Spleen (tissue), 11 donors: ENCODE measurements around the gene RAB30. TPM values are rescaled to one million over a fixed set of nuclear protein-coding genes. Genes with fewer than 3 reads are reported as not detected.

Source experiments
- DNase-seq: peaks from one replicate; pipeline ENCODE4 v3.0.0-alpha.2; 2020
- H3K27ac ChIP-seq, 8 donors: fragments of 200-600 bp; sonication (generic) in 7 of 8; 1 replicate in 4 of 8; 2 replicates in 4 of 8; pipeline versions ENCODE4 v1.5.0 to v1.8.0; 2016 to 2021; ENCODE audit warnings: inconsistent platforms in 4 of 8, mild to moderate bottlenecking in 4 of 8, moderate library complexity in 1 of 8
- H3K27me3 ChIP-seq, 7 donors: fragments of 200-600 bp; sonication (generic) in 6 of 7; replicated peaks in 1 of 7; 1 replicate in 4 of 7; 2 replicates in 3 of 7; pipeline versions ENCODE4 v1.5.0 to v1.8.0; 2016 to 2021; ENCODE audit warnings: inconsistent platforms in 3 of 7, mild to moderate bottlenecking in 1 of 7
- H3K36me3 ChIP-seq, 6 donors: fragments of 200-600 bp; sonication (generic) in 5 of 6; 1 replicate in 4 of 6; 2 replicates in 2 of 6; pipeline versions ENCODE4 v1.5.0 to v1.8.0; 2016 to 2021; ENCODE audit warnings: inconsistent platforms in 2 of 6
- H3K4me1 ChIP-seq, 6 donors: fragments of 200-600 bp; sonication (generic) in 5 of 6; 1 replicate in 3 of 6; 2 replicates in 3 of 6; pipeline versions ENCODE4 v1.5.0 to v1.8.0; 2016 to 2021; ENCODE audit warnings: inconsistent platforms in 3 of 6
- H3K4me3 ChIP-seq, 8 donors: fragments of 200-600 bp; sonication (generic) in 7 of 8; 1 replicate in 4 of 8; 2 replicates in 4 of 8; pipeline versions ENCODE4 v1.5.0 to v1.8.0; 2016 to 2021; ENCODE audit warnings: inconsistent platforms in 4 of 8, mild to moderate bottlenecking in 4 of 8, moderate library complexity in 2 of 8
- H3K9me3 ChIP-seq, 8 donors: fragments of 200-600 bp; sonication (generic) in 7 of 8; 1 replicate in 4 of 8; 2 replicates in 4 of 8; pipeline versions ENCODE4 v1.5.0 to v1.8.0; 2016 to 2021; ENCODE audit warnings: inconsistent platforms in 4 of 8
- CTCF ChIP-seq, 11 experiments: fragments of 200-600 bp in 7 of 11; fragments of 450-650 bp in 4 of 11; sonication (generic) in 4 of 11; IDR thresholded peaks in 8 of 11; conservative IDR thresholded peaks in 3 of 11; 1 replicate in 7 of 11; 2 replicates in 4 of 11; pipeline versions ENCODE4 v1.4.0 to v1.8.0; 2016 to 2021; ENCODE audit warnings: antibody characterized with exemption in 11 of 11, inconsistent platforms in 4 of 11, mild to moderate bottlenecking in 1 of 11
- POLR2A ChIP-seq, 3 donors: fragments of 450-650 bp; IDR thresholded peaks; one replicate each; pipeline ENCODE4 v1.5.1; 2017; ENCODE audit warnings: antibody characterized with exemption in 3 of 3, mild to moderate bottlenecking in 1 of 3
- POLR2AphosphoS5 ChIP-seq, 3 donors: sonication (generic); formaldehyde crosslinking; IDR thresholded peaks; one replicate each; pipeline ENCODE4 v1.5.1; 2017; ENCODE audit warnings: antibody characterized with exemption in 3 of 3
- WGBS, 5 donors: extraction: QIAGEN DNeasy Blood & Tissue Kit in 3 of 5; methylation state at CpG; one replicate each; pipeline versions ENCODE4 v1.1.5 to v1.1.7; 2013 to 2018; 5-methylcytosine and 5-hydroxymethylcytosine counted together
- intact Hi-C: fragments of 100-400 bp; cut with DNase I; formaldehyde crosslinking; loops from one replicate; pipeline ENCODE4 v1.15.0; 2023; ENCODE audit warnings: low total_unique reads
- polyA plus RNA-seq, 3 donors: library from polyadenylated mRNA; stranded (reverse); fragments of 200-250 nt; gene quantifications; one replicate each; pipeline ENCODE4 v1.2.1, GENCODE V29; 2013
- total RNA-seq, 7 donors: library from RNA; depleted of rRNA in 3 of 7; stranded (reverse); fragments of >200 nt in 3 of 7; fragmentation: NEBNext Ultra II Directional in 4 of 7; extraction: Animal tissue kit (Norgen Biotek cat#: 25700) in 4 of 7; gene quantifications; one replicate each; pipeline versions ENCODE4 v1.1.0 to v1.2.1, GENCODE V29; 2016 to 2021
- donor health status: healthy with polysubstance abuse.
- donor health status: DM: no; HTN: no; CAD: no; lungs with moderate emphysema.
- donor health status: DM: no; HTN: no; CAD: no.
- donor health status: Bipolar disorder and iron deficiency.
- donor health status: healthy.
- donor health status: DM: no; HTN: no; CAD: no.
- donor health status: DM: yes; HTN: yes; CAD: no.

Gene RAB30
- total and polyA plus RNA-seq, 10 donors: 3.8 to 42.8 (median 29.8) TPM

- no peak for DNase-seq
- intact Hi-C loops: loop anchor here (5.0 to 10.0 kb wide), 2 partner anchors 87 to 165 kb away; partner anchors contain the start of genes DDIAS, PCF11 and PRCP
- peak overlapping the region; percentile 53 to 93 (median 92) for H3K27ac ChIP-seq
- H3K4me3 ChIP-seq: peak overlapping the region; percentile 57 to 75 (median 70)
- no peak for TF ChIP-seq CTCF (IDR thresholded peaks at IDR 0.05 in 8 of 11, conservative IDR thresholded peaks at IDR 0.05 in 3 of 11)
- TF ChIP-seq POLR2AphosphoS5 (IDR thresholded peaks at IDR 0.05): no peak
- no peak for TF ChIP-seq POLR2A (IDR thresholded peaks at IDR 0.05)
- H3K36me3 ChIP-seq: peaks cover 0 to 19% (median 0%) of the 10 kb centered on the region in 6 donors
- H3K4me1 ChIP-seq: peaks cover 25 to 93% (median 66%) of the 10 kb centered on the region in 6 donors
- H3K9me3 ChIP-seq: no peaks in the 10 kb centered on the region
- H3K27me3 ChIP-seq: peaks cover 0 to 27% (median 0%) of the 10 kb centered on the region in 7 donors
- WGBS, 5 donors: 46 to 67% (median 61%) methylated on average over 3 of the region's 3 CpGs
Measured at GRCh38 chr11:83070044-83070701, 1.5 kb downstream of the RAB30 start.

GRCh38 chr11:83069441-83070043 is 2.2 kb downstream of the RAB30 start:
- Histone ChIP-seq H3K9me3 (no peaks in the 10 kb centered on the region), H3K4me1 (peaks cover 25 to 93% (median 66%) of the 10 kb centered on the region in 6 donors), H3K27me3 (peaks cover 0 to 27% (median 0%) of the 10 kb centered on the region in 7 donors), H3K27ac (peak overlapping the region in 6 of 8 donors; percentile 23 to 93 (median 93)), H3K36me3 (peaks cover 0 to 13% (median 0%) of the 10 kb centered on the region in 6 donors), H3K4me3 (peak overlapping the region in 5 of 8 donors; percentile 57 to 73 (median 70))
- intact Hi-C loops: loop anchor here (5.0 to 10.0 kb wide), 2 partner anchors 88 to 165 kb away; partner anchors contain the start of genes DDIAS, PCF11 and PRCP
- TF ChIP-seq POLR2AphosphoS5 (IDR thresholded peaks at IDR 0.05) (no peak), POLR2A (IDR thresholded peaks at IDR 0.05) (no peak), CTCF (IDR thresholded peaks at IDR 0.05 in 8 of 11, conservative IDR thresholded peaks at IDR 0.05 in 3 of 11) (no peak)
- no peak for DNase-seq

GRCh38 chr11:83068568-83068967 is 3.1 kb downstream of the RAB30 start:
- H3K27me3 ChIP-seq: peaks cover 0 to 27% (median 0%) of the 10 kb centered on the region in 7 donors
- no peaks in the 10 kb centered on the region for H3K9me3 ChIP-seq
- intact Hi-C loops: no loop called here
- peak overlapping the region in 1 of 8 donors; percentile 72 for H3K4me3 ChIP-seq
- no peak for DNase-seq
- 43 to 61% (median 49%) methylated on average over 1 of the region's 1 CpG for WGBS, 5 donors
- peak overlapping the region in 4 of 8 donors; percentile 7 to 93 (median 92) for H3K27ac ChIP-seq
- peaks cover 0 to 3% (median 0%) of the 10 kb centered on the region in 6 donors for H3K36me3 ChIP-seq
- H3K4me1 ChIP-seq: peaks cover 16 to 93% (median 65%) of the 10 kb centered on the region in 6 donors
- TF ChIP-seq CTCF (IDR thresholded peaks at IDR 0.05 in 8 of 11, conservative IDR thresholded peaks at IDR 0.05 in 3 of 11) (no peak), POLR2AphosphoS5 (IDR thresholded peaks at IDR 0.05) (no peak), POLR2A (IDR thresholded peaks at IDR 0.05) (no peak)

DNA sequence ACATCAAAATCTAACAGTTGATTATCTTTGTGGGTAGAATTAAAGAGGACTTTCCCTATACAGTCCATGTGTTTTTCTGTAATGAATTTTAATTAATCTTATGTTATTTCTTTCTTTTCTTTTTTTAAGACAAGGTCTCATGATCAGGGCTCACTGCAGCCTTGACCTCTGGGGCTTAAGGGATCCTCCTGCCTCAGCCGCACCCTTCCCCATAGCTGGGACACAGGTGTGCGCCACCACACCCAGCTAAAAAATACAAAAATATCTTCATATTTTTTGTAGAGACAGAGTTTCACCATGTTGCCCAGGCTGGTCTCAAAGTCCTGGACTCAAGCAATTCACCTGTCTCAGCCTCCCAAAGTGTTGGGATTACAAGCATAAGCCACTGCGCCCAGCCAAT is 7.7 kb downstream of the RAB30 start:
- Histone ChIP-seq H3K4me3 (peak overlapping the region in 2 of 8 donors; percentile 18 to 55), H3K27ac (peak overlapping the region in 7 of 8 donors; percentile 82 to 91 (median 86)), H3K9me3 (no peaks in the 10 kb centered on the region), H3K4me1 (peaks cover 11 to 94% (median 54%) of the 10 kb centered on the region in 6 donors), H3K27me3 (peaks cover 0 to 19% (median 0%) of the 10 kb centered on the region in 7 donors), H3K36me3 (peaks cover 0 to 5% (median 0%) of the 10 kb centered on the region in 6 donors)
- WGBS, 5 donors: 72 to 89% (median 79%) methylated on average over 3 of the region's 3 CpGs
- intact Hi-C loops: no loop called here
- no peak for DNase-seq
- TF ChIP-seq POLR2A (IDR thresholded peaks at IDR 0.05): no peak
